Kidney glomerular epithelial cell (primary cell): ENCODE measurements around the gene LRP2BP.

Source experiments
- DNase-seq: peaks from one replicate; lab custom pipeline; 2025; lab: John Stamatoyannopoulos, UW

Gene LRP2BP

DNA sequence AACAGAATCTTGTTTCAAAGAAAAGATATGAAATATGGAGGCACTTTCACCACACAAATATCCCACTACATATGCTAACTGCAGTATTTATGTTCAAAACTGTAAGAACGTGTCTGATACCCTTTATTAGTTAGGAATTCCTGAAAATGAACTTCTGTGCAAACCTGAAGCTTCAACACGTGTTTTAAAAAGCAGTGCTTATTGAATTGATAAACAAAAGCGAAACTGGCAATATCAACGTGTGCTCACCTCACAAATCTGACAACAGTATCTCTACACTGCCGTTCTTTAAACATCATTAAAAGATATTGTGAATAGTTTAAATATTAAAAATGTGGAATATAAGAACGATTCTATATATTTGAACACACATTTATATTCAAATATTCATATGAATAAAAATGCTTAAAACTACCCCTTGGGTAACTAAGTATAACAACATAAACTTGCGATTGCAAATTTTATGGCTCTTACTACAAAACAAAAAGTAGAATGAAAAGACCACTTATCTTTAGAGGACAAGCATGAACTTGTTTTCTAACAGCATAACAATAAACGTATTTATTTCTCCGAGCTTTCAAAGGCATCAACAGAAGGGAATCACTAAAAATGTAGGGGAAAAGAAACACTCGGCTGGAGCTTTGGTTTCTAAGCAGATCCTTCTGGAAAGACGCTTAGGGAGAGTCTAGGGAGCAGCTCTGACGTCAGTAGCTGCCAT lies at the start of gene LRP2BP:
Gene LRP2BP (minus strand): TSS at position 687 of the 718 bp plus-strand sequence. CDS start 17,738 bp downstream, outside the sequence.
- peak; percentile 41 for DNase-seq

DNA sequence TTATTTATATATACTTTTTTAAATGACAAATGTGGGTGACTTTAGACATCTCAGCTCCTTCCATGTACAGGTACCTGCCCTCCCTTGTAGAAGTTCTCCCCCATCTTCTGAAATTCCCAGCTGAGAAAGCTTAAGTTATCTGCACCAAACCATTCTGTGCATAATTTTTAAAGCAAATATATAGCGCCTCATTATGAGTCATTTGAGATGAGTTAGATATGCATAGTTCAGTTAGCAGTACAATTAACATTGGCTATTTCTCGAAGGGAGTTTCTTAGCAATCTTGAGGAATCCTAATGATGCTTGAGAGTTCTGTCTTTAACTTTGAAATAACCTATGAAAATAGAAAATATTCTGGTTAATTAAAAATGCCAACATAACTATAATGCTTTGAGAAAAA lies 49.5 kb upstream of the LRP2BP start:
- DNase-seq, result no peak

DNA sequence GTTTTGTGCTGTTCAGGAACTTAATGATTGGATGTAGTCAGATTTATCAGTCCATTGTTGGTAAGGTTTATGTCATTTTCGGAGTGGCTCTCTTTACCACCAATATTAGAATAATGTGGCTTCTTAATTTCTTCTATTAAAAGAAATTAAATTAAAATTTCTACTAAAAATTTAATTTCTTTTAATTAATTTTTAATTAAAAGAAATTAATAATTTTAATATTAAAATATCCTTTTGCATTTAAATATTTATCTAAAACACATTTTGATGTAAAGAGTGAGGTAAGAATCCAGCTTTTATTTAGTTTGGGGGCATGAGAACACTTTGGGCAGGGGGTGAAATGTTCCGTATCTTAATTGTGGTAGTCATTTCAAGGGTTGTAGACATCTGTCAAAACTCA lies 45.8 kb upstream of the LRP2BP start:
- DNase-seq, result no peak

DNA sequence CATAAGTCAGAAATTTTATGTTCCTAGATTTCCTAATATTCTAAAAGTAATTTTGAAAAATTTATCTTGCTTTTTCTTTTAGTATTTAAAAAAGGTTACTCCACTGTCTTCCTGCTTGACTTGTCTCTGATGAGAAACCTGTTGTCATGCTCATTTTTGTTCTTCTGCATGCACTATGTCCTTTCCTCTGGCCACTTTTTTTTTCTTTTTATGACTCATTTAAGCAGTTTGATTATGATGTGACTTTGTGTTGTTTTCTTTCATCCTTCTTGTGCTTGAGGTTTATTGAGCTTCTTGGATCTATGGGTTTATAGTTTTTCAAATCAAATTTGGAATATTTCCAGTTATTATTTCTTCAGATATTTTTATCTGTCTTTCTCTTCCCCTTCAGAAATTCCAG lies 42.1 kb upstream of the LRP2BP start:
- no peak for DNase-seq

GRCh38 chr4:185435466-185435865 lies 39.7 kb upstream of the LRP2BP start:
- DNase-seq, result no peak

GRCh38 chr4:185429660-185430059 lies 33.9 kb upstream of the LRP2BP start:
- no peak for DNase-seq

DNA sequence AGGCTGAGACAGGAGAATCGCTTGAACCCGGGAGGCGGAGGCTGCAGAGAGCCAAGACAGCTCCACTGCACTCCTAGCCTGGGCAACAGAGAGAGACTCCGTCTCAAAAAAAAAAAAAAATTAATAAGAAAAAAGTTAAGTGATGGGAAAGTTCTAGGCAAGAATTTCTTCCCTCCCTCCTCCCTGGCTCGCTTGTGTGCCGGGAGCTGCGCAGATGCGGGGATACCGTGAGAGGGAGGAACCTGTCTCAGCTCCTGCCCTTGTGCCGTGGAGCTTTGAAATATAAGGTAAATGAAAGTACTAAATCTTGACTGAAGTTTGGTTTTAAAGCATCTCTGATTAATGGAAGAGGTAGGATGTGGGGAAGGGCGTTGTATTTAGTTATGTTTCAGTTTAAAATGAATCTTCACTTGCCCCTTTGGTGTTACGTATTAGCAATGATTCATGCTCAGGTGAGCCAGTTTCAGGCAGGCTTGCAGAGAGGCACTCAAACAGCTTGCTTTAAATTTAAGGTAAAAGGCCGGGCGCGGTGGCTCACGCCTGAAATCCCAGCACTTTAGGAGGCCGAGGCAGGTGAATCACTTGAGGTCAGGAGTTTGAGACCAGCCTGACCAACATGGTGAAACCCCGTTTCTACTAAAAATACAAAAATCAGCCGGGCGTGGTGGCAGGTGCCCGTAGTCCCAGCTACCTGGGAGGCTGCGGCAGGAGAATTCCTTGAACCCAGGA lies 31.4 kb upstream of the LRP2BP start:
- no peak for DNase-seq

DNA sequence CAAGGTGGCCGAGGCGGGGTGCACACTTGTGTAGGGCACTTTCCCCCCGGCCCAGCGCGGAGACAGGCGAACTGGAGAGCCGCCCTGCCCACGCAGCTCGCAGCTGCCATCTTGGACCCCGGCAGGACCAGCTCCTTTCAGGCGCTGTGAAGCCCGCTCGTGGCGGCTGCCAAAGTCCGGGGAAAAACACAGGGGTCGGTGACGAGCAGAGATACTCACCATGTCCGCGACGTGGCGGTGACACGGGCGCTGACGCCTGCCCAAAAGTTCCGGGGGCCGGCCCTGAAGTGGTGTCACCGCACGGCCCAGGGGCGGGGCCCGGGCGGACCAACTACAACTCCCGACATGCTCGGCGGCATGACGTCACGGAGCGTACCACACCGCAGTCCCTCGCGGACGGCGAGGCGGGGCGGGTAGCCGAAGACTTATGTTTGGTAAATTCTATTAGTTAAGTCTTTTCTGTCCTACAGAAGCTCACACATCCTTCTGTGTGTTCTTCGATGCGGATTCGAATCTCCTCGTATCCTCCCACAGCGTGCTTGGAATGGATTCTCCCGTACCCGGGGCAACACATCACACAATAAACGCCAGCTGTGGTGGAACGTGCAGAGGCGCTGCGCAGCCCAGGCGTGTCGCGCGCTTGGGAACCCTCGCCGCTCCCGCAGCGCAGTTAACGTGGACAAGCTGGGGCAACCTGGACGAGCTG lies 30.1 kb upstream of the LRP2BP start, which contains the start of gene UFSP2:
Gene UFSP2 (minus strand): TSS at position 318 of the 706 bp plus-strand sequence. CDS start 96 bp downstream, at position 222.
- peak; percentile 79 for DNase-seq

DNA sequence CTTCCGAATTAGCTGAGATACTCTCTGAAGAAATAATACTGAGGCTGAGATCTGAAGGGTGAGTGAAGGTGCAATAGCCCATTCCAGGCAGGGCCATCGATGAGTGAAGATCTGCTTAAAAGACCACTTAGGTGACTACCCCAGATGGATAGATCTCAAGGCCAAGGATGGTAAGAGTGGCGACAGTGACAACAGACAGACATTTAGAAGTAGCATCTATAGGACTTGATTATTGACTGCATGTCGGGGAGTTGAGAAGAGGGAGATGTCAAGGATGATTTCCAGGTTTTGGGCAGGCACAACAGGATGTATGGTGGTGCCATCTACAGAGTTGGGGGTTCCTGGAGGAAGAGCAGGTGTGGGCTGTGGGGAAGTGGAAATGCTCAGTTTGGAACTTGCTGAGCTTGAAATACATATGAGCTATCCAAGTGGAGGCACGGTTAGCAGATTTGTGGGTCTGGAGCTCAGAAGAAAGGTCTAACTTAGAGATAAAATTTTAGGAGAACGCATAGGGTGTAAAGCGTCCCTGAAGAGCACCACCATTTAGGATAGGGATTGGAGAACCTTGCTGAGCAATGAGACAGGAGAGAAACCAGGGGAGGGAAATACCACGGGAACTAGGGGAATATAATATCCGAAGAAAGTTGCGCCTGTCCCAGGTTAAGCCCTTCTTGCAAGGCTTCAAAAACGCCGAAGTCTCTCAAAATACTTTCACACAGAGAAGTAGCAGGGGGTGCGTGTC lies 29.4 kb upstream of the LRP2BP start:
- DNase-seq, result peak; percentile 72

DNA sequence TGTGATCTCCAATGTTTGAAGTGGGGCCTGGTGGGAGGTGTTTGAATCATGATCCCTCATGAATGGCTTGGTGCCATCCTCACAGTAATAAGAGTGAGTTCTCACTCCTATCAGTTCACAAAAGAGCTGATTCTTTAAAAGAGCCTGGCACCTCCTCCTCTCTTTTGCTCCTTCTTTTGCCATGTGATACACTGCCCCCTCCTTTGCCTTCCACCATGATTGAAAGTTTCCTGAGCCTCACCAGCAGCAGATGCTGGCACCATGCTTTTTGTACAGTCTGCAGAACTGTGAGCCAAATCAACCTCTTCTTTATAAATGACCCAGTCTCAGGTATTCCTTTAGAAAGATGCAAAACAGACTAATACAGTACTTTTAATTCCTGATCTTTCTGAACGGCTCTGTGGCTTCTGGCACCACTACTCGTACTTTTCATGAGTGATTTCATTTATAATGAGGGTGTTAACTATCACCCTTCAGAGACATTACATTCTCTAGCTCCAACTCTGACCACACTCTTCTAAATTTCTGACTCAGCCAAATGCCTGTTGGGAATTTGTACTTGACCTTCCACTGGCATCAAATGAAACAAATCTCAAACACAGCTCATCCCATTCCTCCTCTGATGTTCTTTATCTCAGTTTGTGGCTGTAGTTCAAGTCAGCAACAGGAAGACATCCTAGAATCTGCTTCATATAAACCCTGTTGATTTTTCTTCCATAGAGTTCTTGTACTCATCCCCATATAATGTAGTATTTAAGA lies 25.8 kb upstream of the LRP2BP start:
- peak; percentile 24 for DNase-seq

DNA sequence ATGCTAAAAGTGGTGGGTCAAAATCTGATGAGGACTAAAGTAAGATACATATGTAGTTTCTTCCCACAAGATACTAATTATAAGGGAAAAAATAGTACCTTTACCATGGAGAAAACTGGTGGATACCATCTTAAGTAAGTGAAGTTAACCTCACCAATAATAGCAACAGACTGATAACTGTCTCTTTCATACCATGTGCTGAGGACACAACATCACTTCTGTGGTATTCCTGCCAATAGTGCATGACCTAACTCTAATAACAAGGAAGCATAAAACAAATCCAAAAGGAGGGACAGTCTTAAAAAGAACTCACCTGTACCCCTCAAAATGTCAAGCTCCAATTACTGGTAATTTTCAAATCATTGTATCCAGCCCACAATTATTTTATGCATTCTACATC lies 21.2 kb upstream of the LRP2BP start:
- no peak for DNase-seq

GRCh38 chr4:185412412-185412811 lies 16.7 kb upstream of the LRP2BP start:
- DNase-seq, result no peak

- DNase-seq, result no peak
These were observed 16.1 kb upstream of the LRP2BP start for GRCh38 chr4:185411849-185412248.

- DNase-seq, result no peak
These were observed 12.7 kb upstream of the LRP2BP start for GRCh38 chr4:185408432-185408831.

DNA sequence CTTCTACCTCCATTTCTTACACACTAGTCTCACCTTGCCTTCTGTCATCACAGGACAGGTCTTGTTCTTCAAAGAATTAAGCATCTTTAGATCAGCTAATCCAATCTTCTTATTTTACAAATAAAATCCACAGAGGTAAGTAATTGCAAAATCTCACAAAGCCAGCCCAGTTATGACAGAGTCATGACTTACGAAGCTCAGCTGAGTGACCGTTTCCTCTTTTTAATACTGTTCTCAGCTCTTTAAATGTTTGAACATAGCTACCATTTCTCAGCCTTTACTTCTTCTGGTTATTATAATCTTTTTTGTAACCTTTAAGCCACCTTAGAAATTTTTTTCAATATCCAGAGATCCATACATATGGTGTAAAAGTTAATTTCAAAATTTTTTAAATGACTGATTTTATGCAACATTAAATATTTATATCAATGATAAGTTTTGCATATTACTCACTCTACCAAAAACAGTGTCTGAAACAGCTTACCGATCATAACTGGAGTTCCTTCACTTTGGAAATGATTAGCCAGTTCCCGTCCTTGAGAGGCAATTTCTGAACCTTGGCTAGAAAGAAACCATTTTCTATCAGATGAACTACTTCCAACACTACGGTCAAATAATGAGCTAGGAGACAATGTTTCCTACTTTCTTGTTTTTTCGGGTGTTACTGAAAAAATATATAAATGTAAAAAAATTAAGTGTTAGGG lies 9.7 kb upstream of the LRP2BP start:
- DNase-seq, result no peak

DNA sequence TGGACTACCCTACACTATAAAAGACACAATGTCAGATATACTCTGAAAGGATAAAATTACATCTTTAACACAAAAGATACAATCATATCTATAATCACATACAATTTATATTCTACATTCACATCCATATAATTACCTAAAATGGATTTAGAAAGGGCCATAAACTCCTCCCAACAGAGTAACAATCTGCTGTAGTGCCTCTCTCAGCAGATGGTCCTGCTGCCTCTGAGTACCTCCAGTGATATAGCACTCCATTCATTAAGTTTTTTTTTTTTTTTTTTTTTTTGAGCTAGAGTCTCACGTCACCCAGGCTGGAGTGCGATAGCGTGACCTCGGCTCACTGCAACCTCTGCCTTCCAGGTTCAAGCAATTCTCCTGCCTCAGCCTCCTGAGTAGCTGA lies 8.3 kb upstream of the LRP2BP start:
- no peak for DNase-seq

DNA sequence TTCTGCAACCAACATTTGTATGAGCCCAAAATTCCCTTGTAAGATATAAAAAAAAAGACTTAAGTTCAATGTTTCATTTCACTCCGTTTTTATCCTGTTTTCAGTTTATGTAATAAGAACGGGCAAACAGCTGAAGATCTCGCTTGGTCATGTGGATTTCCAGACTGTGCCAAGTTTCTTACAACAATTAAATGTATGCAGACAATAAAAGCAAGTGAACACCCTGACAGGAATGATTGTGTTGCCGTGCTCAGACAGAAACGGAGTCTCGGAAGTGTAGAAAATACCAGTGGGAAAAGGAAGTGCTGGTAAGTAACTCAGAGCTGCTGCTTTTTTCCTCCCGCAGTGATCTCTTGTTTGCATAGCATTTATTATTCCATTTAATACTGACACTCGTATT lies 3.7 kb upstream of the LRP2BP start:
- no peak for DNase-seq

GRCh38 chr4:185398618-185399017 lies 2.9 kb upstream of the LRP2BP start:
- no peak for DNase-seq

GRCh38 chr4:185396724-185397385 lies 1.1 kb upstream of the LRP2BP start, which contains the start of gene ANKRD37:
ANKRD37 (plus strand) TSS chr4:185396841; CDS start chr4:185396924, 83 bp downstream.
- DNase-seq, result peak; percentile 73
